PFSK-1 (cell line): ENCODE data around the gene CRYGA.

Experiments
- POLR2AphosphoS5 ChIP-seq: IDR thresholded peaks from 2 replicates; pipeline ENCODE4 v1.6.1; 2012; ENCODE audit warnings: low read depth, mild to moderate bottlenecking, control low read depth, low read length, moderate library complexity
- REST ChIP-seq, 2 experiments: IDR thresholded peaks; 2 replicates each; pipeline versions ENCODE4 v1.6.1 to v1.8.0; 2011 to 2012; ENCODE audit warnings: low read depth in 2 of 2, low read length in 2 of 2, control low read depth in 1 of 2, inconsistent platforms in 1 of 2, mild to moderate bottlenecking in 1 of 2, moderate library complexity in 1 of 2; ENCODE audit not compliant: insufficient read depth in 1 of 2
- SIN3A ChIP-seq: IDR thresholded peaks from 2 replicates; pipeline ENCODE4 v1.6.1; 2012; ENCODE audit warnings: mild to moderate bottlenecking, low read length, moderate library complexity, borderline replicate concordance; ENCODE audit not compliant: insufficient read depth
- TAF1 ChIP-seq: IDR thresholded peaks from 2 replicates; pipeline ENCODE4 v1.6.1; 2012; ENCODE audit warnings: low read length, control low read depth, borderline replicate concordance; ENCODE audit not compliant: insufficient read depth

GRCh38 chr2:208179028-208179609 lies 15.7 kb upstream of the CRYGA start:
- TF ChIP-seq REST (IDR thresholded peaks at IDR 0.05; ENCODE audit: insufficient read depth in 1 of 2, low read depth in 2 of 2, low read length in 2 of 2) (no peak), POLR2AphosphoS5 (no peak), SIN3A (no peak), TAF1 (no peak)
